Activated B cell treated with CpG ODN at 0.5 μM for 24 hours (primary cell): ENCODE data around the gene OCSTAMP. TPM values are rescaled to one million over a fixed set of nuclear protein-coding genes. Genes with fewer than 3 reads are reported as not detected.

ENCODE experiments used
- ATAC-seq: fragments of 200-7000 bp; cut with Tn5 transposase; one replicate; pipeline ENCODE4 v1.10.0; 2021; ENCODE audit warnings: low read depth, mild to moderate bottlenecking, moderate library complexity
- CTCF ChIA-PET: fragments of 350-600 bp; sonication (Branson Sonifier 250); formaldehyde crosslinking; loops from one replicate; lab custom pipeline; 2021; ENCODE audit warnings: antibody characterized with exemption; lab: Charles Lee
- POLR2A ChIA-PET: fragments of 350-600 bp; sonication (Branson Sonifier 250); formaldehyde crosslinking; loops from one replicate; lab custom pipeline; 2021; ENCODE audit warnings: antibody characterized with exemption; lab: Charles Lee
- DNase-seq: peaks from one replicate; pipeline ENCODE4 v3.0.0; 2022
- H3K27ac Mint-ChIP-seq: one replicate; pipeline ENCODE4 v1.8.0; 2020; ENCODE audit warnings: mixed read lengths
- H3K27me3 Mint-ChIP-seq: one replicate; pipeline ENCODE4 v1.8.0; 2021; ENCODE audit warnings: mixed read lengths
- H3K36me3 Mint-ChIP-seq: one replicate; pipeline ENCODE4 v1.8.0; 2021; ENCODE audit warnings: low read depth, mixed read lengths
- H3K4me1 Mint-ChIP-seq: one replicate; pipeline ENCODE4 v1.8.0; 2021; ENCODE audit warnings: mixed read lengths
- H3K4me3 Mint-ChIP-seq: one replicate; pipeline ENCODE4 v1.8.0; 2020; ENCODE audit warnings: mild to moderate bottlenecking, mixed read lengths
- H3K9me3 Mint-ChIP-seq: one replicate; pipeline ENCODE4 v1.8.0; 2020; ENCODE audit warnings: mixed read lengths
- CTCF ChIP-seq: fragments of 200-600 bp; IDR thresholded peaks from one replicate; pipeline ENCODE4 v1.8.0; 2022; ENCODE audit warnings: antibody characterized with exemption, mild to moderate bottlenecking
- intact Hi-C: fragments of 100-400 bp; cut with micrococcal nuclease; formaldehyde crosslinking; loops from one replicate; pipeline ENCODE4 v1.15.1; 2024
- total RNA-seq: library from RNA; stranded (reverse); gene quantifications from 2 replicates; pipeline ENCODE4 v1.2.3, GENCODE V29; 2022

Gene OCSTAMP
- not detected in 2 replicates for total RNA-seq

- Mint-ChIP-seq H3K4me1 (peaks cover 42% of the 10 kb centered on the region), H3K36me3 (no peaks in the 10 kb centered on the region), H3K27me3 (no peaks in the 10 kb centered on the region), H3K27ac (no peak within 1 kb of the TSS), H3K4me3 (no peak within 1 kb of the TSS), H3K9me3 (no peaks in the 10 kb centered on the region)
- POLR2A ChIA-PET: no interaction called here
- TF ChIP-seq CTCF: no peak
- DNase-seq: no peak
- intact Hi-C loops: no loop called here
- ATAC-seq: no peak
- CTCF ChIA-PET: interaction anchor here (1.3 kb wide), 1 partner anchor 11 kb away, joined by 6 read pairs; no protein-coding TSS in a partner anchor
These were observed at the start of gene OCSTAMP for GRCh38 chr20:46550461-46550860. Gene OCSTAMP, minus strand, starts transcription at chr20:46550654. Its CDS starts 94 bp downstream, at chr20:46550560.

- intact Hi-C loops: no loop called here
- H3K9me3 Mint-ChIP-seq: no peaks in the 10 kb centered on the region
- no peak overlapping the region for H3K4me3 Mint-ChIP-seq
- no peaks in the 10 kb centered on the region for H3K36me3 Mint-ChIP-seq
- TF ChIP-seq CTCF: no peak
- H3K27me3 Mint-ChIP-seq: peaks cover 33% of the 10 kb centered on the region
- no peaks in the 10 kb centered on the region for H3K4me1 Mint-ChIP-seq
- ATAC-seq (no peak), DNase-seq (no peak)
- CTCF ChIA-PET: no interaction called here
- POLR2A ChIA-PET: no interaction called here
- H3K27ac Mint-ChIP-seq: no peak overlapping the region
These were observed 49.0 kb upstream of the OCSTAMP start for GRCh38 chr20:46599227-46599987.

GRCh38 chr20:46595933-46596332 lies 45.5 kb upstream of the OCSTAMP start:
- CTCF ChIA-PET: no interaction called here
- ATAC-seq: no peak
- Mint-ChIP-seq H3K27ac (no peak overlapping the region), H3K4me1 (no peaks in the 10 kb centered on the region), H3K4me3 (no peak overlapping the region), H3K27me3 (peaks cover 31% of the 10 kb centered on the region), H3K36me3 (no peaks in the 10 kb centered on the region), H3K9me3 (no peaks in the 10 kb centered on the region)
- intact Hi-C loops: no loop called here
- no peak for DNase-seq
- POLR2A ChIA-PET: interaction anchor here (1.5 kb wide), 1 partner anchor 10 kb away, joined by 3 read pairs; no protein-coding TSS in a partner anchor
- TF ChIP-seq CTCF: no peak

GRCh38 chr20:46594725-46595124 lies 44.3 kb upstream of the OCSTAMP start:
- no peaks in the 10 kb centered on the region for H3K4me1 Mint-ChIP-seq
- ChIA-PET CTCF (interaction anchor here (0.9 kb wide), 1 partner anchor 74 kb away, joined by 3 read pairs; no protein-coding TSS in a partner anchor), POLR2A (interaction anchor here (1.5 kb wide), 1 partner anchor 9 kb away, joined by 3 read pairs; no protein-coding TSS in a partner anchor)
- H3K27ac Mint-ChIP-seq: no peak overlapping the region
- TF ChIP-seq CTCF: no peak
- H3K9me3 Mint-ChIP-seq: no peaks in the 10 kb centered on the region
- DNase-seq: no peak
- peaks cover 27% of the 10 kb centered on the region for H3K27me3 Mint-ChIP-seq
- ATAC-seq: no peak
- intact Hi-C loops: no loop called here
- H3K36me3 Mint-ChIP-seq: no peaks in the 10 kb centered on the region
- H3K4me3 Mint-ChIP-seq: no peak overlapping the region

GRCh38 chr20:46592580-46593362 lies 42.3 kb upstream of the OCSTAMP start:
- ATAC-seq: no peak
- Mint-ChIP-seq H3K4me1 (no peaks in the 10 kb centered on the region), H3K27ac (no peak overlapping the region), H3K4me3 (no peak overlapping the region), H3K27me3 (peaks cover 17% of the 10 kb centered on the region), H3K9me3 (no peaks in the 10 kb centered on the region), H3K36me3 (no peaks in the 10 kb centered on the region)
- POLR2A ChIA-PET: no interaction called here
- intact Hi-C loops: loop anchor here (2.0 kb wide), 1 partner anchor 72 kb away; no protein-coding TSS in a partner anchor
- TF ChIP-seq CTCF: no peak
- no peak for DNase-seq
- CTCF ChIA-PET: interaction anchor here (1.8 kb wide), 1 partner anchor 48 kb away, joined by 4 read pairs; no protein-coding TSS in a partner anchor
